Activated CD8-positive, alpha-beta memory T cell treated with anti-CD3 and anti-CD28 coated beads, Interleukin-2, amount 10 ng/mL, durations not matched to agents 7 days and 5 days (primary cell): ENCODE data around the gene PC. TPM values are rescaled to one million over a fixed set of nuclear protein-coding genes. Genes with fewer than 3 reads are reported as not detected.

Source experiments
- ATAC-seq: fragments of 150-1000 bp; cut with Tn5 transposase; one replicate; pipeline ENCODE4 v1.10.0; 2021; ENCODE audit warnings: moderate library complexity
- CTCF ChIA-PET: fragments of 350-600 bp; sonication (Branson Sonifier 250); formaldehyde crosslinking; loops from one replicate; lab custom pipeline; 2021; ENCODE audit warnings: antibody characterized with exemption; lab: Charles Lee
- DNase-seq: peaks from one replicate; pipeline ENCODE4 v3.0.0-alpha.2; 2020
- H3K27ac Mint-ChIP-seq: one replicate; pipeline ENCODE4 v1.8.0; 2021; ENCODE audit warnings: mild to moderate bottlenecking, mixed read lengths
- H3K27me3 Mint-ChIP-seq: one replicate; pipeline ENCODE4 v1.8.0; 2021; ENCODE audit warnings: mixed read lengths
- H3K36me3 Mint-ChIP-seq: one replicate; pipeline ENCODE4 v1.8.0; 2021; ENCODE audit warnings: mild to moderate bottlenecking, mixed read lengths
- H3K4me1 Mint-ChIP-seq: one replicate; pipeline ENCODE4 v1.8.0; 2021; ENCODE audit warnings: mixed read lengths
- H3K4me3 Mint-ChIP-seq: one replicate; pipeline ENCODE4 v1.8.0; 2021; ENCODE audit warnings: mild to moderate bottlenecking, moderate library complexity, mixed read lengths
- H3K9me3 Mint-ChIP-seq: one replicate; pipeline ENCODE4 v1.8.0; 2022; ENCODE audit warnings: low read depth, mixed read lengths
- total RNA-seq, 2 experiments: library from RNA; stranded (reverse); gene quantifications; one replicate each; pipeline ENCODE4 v1.2.3, GENCODE V29; 2021

The PC gene
- total RNA-seq, 2 experiments from 2014 or later = 10.1 to 11.3 TPM

- Mint-ChIP-seq H3K9me3 (no peaks in the 10 kb centered on the region), H3K4me1 (peaks cover 16% of the 10 kb centered on the region), H3K27ac (no peak overlapping the region), H3K27me3 (no peaks in the 10 kb centered on the region), H3K4me3 (peak overlapping the region; percentile 36), H3K36me3 (no peaks in the 10 kb centered on the region)
- DNase-seq (peak; percentile 89), ATAC-seq (peak; percentile 98)
- CTCF ChIA-PET = interaction anchor here (1.4 to 2.0 kb wide), 2 partner anchors 9 to 13 kb away, joined by 3 to 8 read pairs; no protein-coding TSS in a partner anchor
These were observed 89.2 kb downstream of the PC start for GRCh38 chr11:66868726-66869566.

GRCh38 chr11:66868082-66868725, 90.0 kb downstream of the PC start:
- Mint-ChIP-seq H3K27me3 (no peaks in the 10 kb centered on the region), H3K4me1 (peaks cover 16% of the 10 kb centered on the region), H3K4me3 (no peak overlapping the region), H3K36me3 (no peaks in the 10 kb centered on the region), H3K9me3 (no peaks in the 10 kb centered on the region), H3K27ac (no peak overlapping the region)
- DNase-seq (no peak), ATAC-seq (no peak)
- CTCF ChIA-PET = interaction anchor here (1.6 kb wide), 1 partner anchor 12 kb away, joined by 5 read pairs; no protein-coding TSS in a partner anchor

- DNase-seq (no peak), ATAC-seq (no peak)
- H3K9me3 Mint-ChIP-seq = no peaks in the 10 kb centered on the region
- CTCF ChIA-PET = interaction anchor here (1.6 kb wide), 1 partner anchor 11 kb away, joined by 5 read pairs; no protein-coding TSS in a partner anchor
- no peak overlapping the region for H3K4me3 Mint-ChIP-seq
- H3K4me1 Mint-ChIP-seq = peaks cover 16% of the 10 kb centered on the region
- H3K27ac Mint-ChIP-seq = no peak overlapping the region
- no peaks in the 10 kb centered on the region for H3K36me3 Mint-ChIP-seq
- H3K27me3 Mint-ChIP-seq = no peaks in the 10 kb centered on the region
These were observed 90.7 kb downstream of the PC start for GRCh38 chr11:66867425-66868040.

GRCh38 chr11:66866511-66866986, 91.6 kb downstream of the PC start:
- ATAC-seq (no peak), DNase-seq (no peak)
- Mint-ChIP-seq H3K27me3 (no peaks in the 10 kb centered on the region), H3K27ac (no peak overlapping the region), H3K9me3 (no peaks in the 10 kb centered on the region), H3K36me3 (no peaks in the 10 kb centered on the region), H3K4me1 (peaks cover 16% of the 10 kb centered on the region), H3K4me3 (no peak overlapping the region)
- CTCF ChIA-PET = no interaction called here

GRCh38 chr11:66866007-66866406, 92.2 kb downstream of the PC start:
- CTCF ChIA-PET = no interaction called here
- Mint-ChIP-seq H3K27me3 (no peaks in the 10 kb centered on the region), H3K4me3 (no peak overlapping the region), H3K4me1 (peaks cover 16% of the 10 kb centered on the region), H3K36me3 (no peaks in the 10 kb centered on the region), H3K9me3 (no peaks in the 10 kb centered on the region), H3K27ac (no peak overlapping the region)
- ATAC-seq (no peak), DNase-seq (no peak)

GRCh38 chr11:66864924-66865697, 93.1 kb downstream of the PC start:
- ATAC-seq = no peak
- CTCF ChIA-PET = no interaction called here
- Mint-ChIP-seq H3K9me3 (no peaks in the 10 kb centered on the region), H3K27me3 (no peaks in the 10 kb centered on the region), H3K27ac (no peak overlapping the region), H3K4me3 (no peak overlapping the region), H3K4me1 (peaks cover 16% of the 10 kb centered on the region), H3K36me3 (no peaks in the 10 kb centered on the region)
- no peak for DNase-seq

- H3K36me3 Mint-ChIP-seq = no peaks in the 10 kb centered on the region
- H3K9me3 Mint-ChIP-seq = no peaks in the 10 kb centered on the region
- ATAC-seq (no peak), DNase-seq (no peak)
- H3K27ac Mint-ChIP-seq = no peak overlapping the region
- CTCF ChIA-PET = no interaction called here
- H3K27me3 Mint-ChIP-seq = no peaks in the 10 kb centered on the region
- peaks cover 12% of the 10 kb centered on the region for H3K4me1 Mint-ChIP-seq
- no peak overlapping the region for H3K4me3 Mint-ChIP-seq
These were observed 93.8 kb downstream of the PC start for GRCh38 chr11:66864172-66864901.

GRCh38 chr11:66863428-66864125, 94.6 kb downstream of the PC start:
- Mint-ChIP-seq H3K36me3 (no peaks in the 10 kb centered on the region), H3K4me1 (peaks cover 7% of the 10 kb centered on the region), H3K9me3 (no peaks in the 10 kb centered on the region), H3K27ac (no peak overlapping the region), H3K27me3 (no peaks in the 10 kb centered on the region), H3K4me3 (no peak overlapping the region)
- DNase-seq = no peak
- ATAC-seq = no peak
- CTCF ChIA-PET = no interaction called here

GRCh38 chr11:66862559-66863037, 95.6 kb downstream of the PC start:
- CTCF ChIA-PET = no interaction called here
- DNase-seq = no peak
- Mint-ChIP-seq H3K4me1 (peaks cover 7% of the 10 kb centered on the region), H3K9me3 (no peaks in the 10 kb centered on the region), H3K27ac (no peak overlapping the region), H3K4me3 (no peak overlapping the region), H3K27me3 (no peaks in the 10 kb centered on the region), H3K36me3 (no peaks in the 10 kb centered on the region)
- no peak for ATAC-seq

- no peaks in the 10 kb centered on the region for H3K36me3 Mint-ChIP-seq
- no peak overlapping the region for H3K4me3 Mint-ChIP-seq
- no peak for ATAC-seq
- H3K27me3 Mint-ChIP-seq = no peaks in the 10 kb centered on the region
- H3K27ac Mint-ChIP-seq = no peak overlapping the region
- peaks cover 5% of the 10 kb centered on the region for H3K4me1 Mint-ChIP-seq
- H3K9me3 Mint-ChIP-seq = no peaks in the 10 kb centered on the region
- no peak for DNase-seq
- CTCF ChIA-PET = no interaction called here
These were observed 96.2 kb downstream of the PC start for GRCh38 chr11:66861774-66862558.

- H3K36me3 Mint-ChIP-seq = no peaks in the 10 kb centered on the region
- H3K27ac Mint-ChIP-seq = no peak overlapping the region
- H3K4me3 Mint-ChIP-seq = no peak overlapping the region
- H3K4me1 Mint-ChIP-seq = peaks cover 5% of the 10 kb centered on the region
- DNase-seq (no peak), ATAC-seq (no peak)
- no peaks in the 10 kb centered on the region for H3K9me3 Mint-ChIP-seq
- CTCF ChIA-PET = no interaction called here
- H3K27me3 Mint-ChIP-seq = no peaks in the 10 kb centered on the region
These were observed 97.0 kb downstream of the PC start for GRCh38 chr11:66861038-66861773.
